ENCODE data around the gene DCAF11.
A peak's percentile ranks its signal among the peaks of the same experiment; 100 is the strongest.

Gene DCAF11

GRCh38 chr14:24141097-24141880 is 26.7 kb downstream of the DCAF11 start, which contains the start of gene EMC9:
Gene EMC9, minus strand, starts transcription at chr14:24141591. Its CDS starts 287 bp downstream, at chr14:24141304.
- peak; percentile 98 for DNase-seq

DNA sequence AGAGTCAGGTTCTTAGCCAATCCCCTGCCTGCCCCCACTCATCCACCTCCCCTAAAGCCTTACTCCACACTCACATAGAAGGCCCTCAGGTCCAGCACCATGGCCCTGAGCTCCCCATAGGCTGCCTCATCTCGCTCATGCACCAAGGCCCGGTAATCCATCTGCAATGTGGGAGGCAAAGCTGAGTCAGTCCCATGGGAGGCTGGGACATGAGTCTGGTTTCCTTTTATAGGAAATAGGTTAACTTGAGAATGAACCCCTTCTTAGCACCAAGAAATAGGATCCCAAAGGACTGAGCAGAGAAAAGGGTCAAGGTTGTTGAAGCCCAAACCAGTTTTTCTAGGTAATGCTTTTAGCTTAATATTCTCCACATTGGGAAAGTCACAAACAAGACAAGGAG is 28.9 kb downstream of the DCAF11 start:
- DNase-seq, result no peak

DNA sequence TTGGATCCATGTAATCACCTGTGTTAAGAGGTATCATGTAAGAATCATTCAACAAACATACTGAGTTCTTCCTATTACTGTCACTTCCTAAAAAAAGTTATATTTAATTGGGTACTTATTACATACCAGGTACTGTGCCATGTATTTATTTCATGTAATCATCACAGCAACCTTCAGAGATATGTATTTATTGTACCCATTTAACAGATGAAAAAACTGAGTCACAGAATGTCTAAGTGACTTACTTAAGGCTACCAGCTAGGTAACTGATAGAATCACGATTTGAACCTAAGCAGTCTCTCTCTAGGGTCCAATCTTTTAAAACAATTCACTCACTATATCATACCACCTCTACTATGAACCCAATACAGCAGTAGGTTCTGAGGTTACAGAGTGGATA is 29.9 kb downstream of the DCAF11 start:
- DNase-seq, result no peak

DNA sequence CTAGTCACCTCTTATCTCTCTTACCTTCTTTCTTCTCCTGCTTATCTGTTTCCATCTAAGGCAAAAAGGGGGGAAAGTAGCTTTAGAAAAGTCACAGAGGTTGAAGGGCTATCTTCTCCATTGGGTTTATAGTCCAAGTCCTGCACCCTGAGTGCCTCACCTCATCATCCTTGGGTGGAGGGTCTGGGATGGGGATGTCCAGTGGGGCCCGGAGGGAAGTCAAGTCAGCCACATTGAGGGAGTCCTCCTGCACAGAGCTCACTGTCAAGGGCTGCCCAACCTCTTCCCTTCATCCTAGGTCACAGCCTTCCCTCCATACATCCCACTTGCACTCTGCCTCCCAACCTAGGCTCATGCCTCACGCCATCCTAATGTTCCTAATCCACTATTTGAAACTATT is 30.6 kb downstream of the DCAF11 start:
- no peak for DNase-seq

GRCh38 chr14:24145690-24146452 is 31.3 kb downstream of the DCAF11 start:
- DNase-seq, result no peak

GRCh38 chr14:24146453-24146977 is 31.9 kb downstream of the DCAF11 start, which contains the start of gene PSME2:
Gene PSME2, minus strand, starts transcription at chr14:24146610. Its CDS starts 29 bp downstream, at chr14:24146581.
- DNase-seq, result peak; percentile 97

GRCh38 chr14:24146978-24147760 is 32.6 kb downstream of the DCAF11 start, which contains the start of gene RNF31:
Gene RNF31, plus strand, starts transcription at chr14:24147498. Its CDS starts 201 bp downstream, at chr14:24147699.
- DNase-seq, result peak; percentile 97

DNA sequence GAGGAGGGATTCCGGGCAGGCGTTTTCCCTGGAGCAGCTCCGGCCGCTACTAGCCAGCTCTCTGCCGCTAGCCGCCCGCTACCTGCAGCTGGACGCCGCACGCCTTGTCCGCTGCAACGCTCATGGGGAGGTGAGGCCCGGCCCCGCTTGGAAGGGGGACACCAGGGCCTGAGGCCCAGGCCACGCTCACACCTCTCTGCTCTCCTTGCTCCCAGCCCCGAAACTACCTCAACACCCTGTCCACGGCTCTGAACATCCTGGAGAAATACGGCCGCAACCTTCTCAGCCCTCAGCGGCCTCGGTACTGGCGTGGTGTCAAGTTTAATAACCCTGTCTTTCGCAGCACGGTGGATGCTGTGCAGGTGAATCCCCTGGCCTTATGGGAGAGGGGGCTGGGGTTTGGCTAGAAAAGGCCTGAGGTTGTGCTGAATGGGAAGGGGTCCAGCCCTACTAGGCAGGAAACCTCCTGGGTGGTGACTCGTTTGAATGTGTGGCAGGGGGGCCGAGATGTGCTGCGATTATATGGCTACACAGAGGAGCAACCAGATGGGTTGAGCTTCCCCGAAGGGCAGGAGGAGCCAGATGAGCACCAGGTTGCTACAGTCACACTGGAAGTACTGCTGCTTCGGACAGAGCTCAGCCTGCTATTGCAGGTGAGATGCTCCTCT is 33.3 kb downstream of the DCAF11 start:
- DNase-seq, result no peak

GRCh38 chr14:24149302-24149969 is 34.9 kb downstream of the DCAF11 start:
- DNase-seq, result no peak

GRCh38 chr14:24150061-24150460 is 35.5 kb downstream of the DCAF11 start:
- DNase-seq, result no peak

DNA sequence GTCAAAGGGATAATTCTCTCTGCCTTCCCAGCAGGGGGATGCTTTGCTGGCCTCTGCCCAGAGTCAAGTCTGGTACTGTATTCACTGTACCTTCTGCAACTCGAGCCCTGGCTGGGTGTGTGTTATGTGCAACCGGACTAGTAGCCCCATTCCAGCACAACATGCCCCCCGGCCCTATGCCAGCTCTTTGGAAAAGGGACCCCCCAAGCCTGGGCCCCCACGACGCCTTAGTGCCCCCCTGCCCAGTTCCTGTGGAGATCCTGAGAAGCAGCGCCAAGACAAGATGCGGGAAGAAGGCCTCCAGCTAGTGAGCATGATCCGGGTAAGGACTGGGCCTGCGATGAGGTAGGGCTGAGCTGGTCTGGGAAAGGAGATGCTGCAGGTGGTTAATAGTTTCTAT is 36.0 kb downstream of the DCAF11 start:
- DNase-seq, result no peak

DNA sequence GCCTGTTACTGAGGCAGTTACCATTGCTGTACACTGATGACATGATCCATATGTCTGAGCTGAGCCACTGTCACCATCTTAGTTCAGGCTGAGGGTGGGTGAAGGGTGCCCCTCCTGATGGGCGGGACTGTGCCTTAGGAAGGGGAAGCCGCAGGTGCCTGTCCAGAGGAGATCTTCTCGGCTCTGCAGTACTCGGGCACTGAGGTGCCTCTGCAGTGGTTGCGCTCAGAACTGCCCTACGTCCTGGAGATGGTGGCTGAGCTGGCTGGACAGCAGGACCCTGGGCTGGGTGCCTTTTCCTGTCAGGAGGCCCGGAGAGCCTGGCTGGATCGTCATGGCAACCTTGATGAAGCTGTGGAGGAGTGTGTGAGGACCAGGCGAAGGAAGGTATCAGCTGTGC is 36.4 kb downstream of the DCAF11 start:
- no peak for DNase-seq

DNA sequence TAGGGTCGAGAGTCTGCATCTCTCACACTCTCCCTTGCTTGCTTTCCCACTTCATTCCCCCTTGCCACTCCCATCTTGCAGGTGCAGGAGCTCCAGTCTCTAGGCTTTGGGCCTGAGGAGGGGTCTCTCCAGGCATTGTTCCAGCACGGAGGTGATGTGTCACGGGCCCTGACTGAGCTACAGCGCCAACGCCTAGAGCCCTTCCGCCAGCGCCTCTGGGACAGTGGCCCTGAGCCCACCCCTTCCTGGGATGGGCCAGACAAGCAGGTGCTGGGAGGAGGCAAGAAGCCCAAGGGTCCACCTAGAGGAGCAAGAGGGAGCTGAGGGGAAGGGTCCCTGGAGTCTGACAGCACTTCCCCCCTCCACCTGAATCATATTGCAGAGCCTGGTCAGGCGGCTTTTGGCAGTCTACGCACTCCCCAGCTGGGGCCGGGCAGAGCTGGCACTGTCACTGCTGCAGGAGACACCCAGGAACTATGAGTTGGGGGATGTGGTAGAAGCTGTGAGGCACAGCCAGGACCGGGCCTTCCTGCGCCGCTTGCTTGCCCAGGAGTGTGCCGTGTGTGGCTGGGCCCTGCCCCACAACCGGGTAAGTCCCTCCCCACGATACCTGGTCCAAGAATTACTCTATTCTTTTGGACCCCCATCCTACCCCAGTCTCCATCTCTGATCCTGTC is 37.0 kb downstream of the DCAF11 start:
- DNase-seq, result no peak

DNA sequence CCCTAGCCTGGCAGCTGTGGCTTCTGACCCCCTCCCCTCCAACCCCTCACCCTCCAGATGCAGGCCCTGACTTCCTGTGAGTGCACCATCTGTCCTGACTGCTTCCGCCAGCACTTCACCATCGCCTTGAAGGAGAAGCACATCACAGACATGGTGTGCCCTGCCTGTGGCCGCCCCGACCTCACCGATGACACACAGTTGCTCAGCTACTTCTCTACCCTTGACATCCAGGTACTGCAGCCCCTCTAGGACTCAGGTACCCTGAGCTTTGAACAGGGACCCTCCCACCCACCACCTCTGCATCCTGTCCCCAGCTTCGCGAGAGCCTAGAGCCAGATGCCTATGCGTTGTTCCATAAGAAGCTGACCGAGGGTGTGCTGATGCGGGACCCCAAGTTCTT is 40.5 kb downstream of the DCAF11 start:
- no peak for DNase-seq

DNA sequence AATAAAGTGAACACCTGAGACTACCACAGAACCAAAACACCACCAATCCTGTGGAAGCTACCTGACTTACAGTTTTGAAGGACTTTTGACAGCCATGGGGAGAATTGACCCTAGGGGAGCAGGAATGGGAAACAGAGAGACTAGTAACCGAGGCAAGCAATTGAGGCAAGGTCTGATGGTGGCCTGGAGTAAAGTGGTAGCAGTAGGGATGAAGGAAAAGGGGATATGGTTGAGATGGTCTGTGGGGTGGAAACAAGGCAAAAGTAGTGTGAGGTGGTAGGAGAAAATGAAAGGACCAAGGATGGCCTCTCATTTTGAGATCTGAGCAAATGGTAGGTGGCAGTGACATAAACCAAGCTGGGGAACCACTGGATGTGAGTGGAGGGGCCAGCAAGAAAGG is 42.3 kb downstream of the DCAF11 start:
- DNase-seq, result no peak

GRCh38 chr14:24157331-24157730 is 42.8 kb downstream of the DCAF11 start:
- DNase-seq, result no peak

- DNase-seq, result no peak
Observed at GRCh38 chr14:24159777-24160498, 45.4 kb downstream of the DCAF11 start.

DNA sequence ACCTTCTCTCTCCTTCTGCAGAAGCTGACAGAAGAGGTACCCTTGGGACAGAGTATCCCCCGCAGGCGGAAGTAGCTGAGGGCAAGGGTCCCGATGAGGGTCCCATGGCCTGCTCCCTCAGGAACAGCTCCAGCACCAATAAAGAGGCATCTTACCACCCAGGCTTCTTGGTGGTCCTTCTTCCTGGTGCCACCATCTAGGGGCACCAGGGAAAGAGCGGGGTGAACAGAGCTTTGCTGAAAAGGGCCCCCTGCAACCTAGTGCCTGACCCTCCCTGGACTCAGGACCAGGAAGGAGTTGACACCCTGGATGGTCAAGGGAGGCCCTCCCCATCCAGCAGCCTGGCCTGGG is 45.9 kb downstream of the DCAF11 start:
- no peak for DNase-seq

DNA sequence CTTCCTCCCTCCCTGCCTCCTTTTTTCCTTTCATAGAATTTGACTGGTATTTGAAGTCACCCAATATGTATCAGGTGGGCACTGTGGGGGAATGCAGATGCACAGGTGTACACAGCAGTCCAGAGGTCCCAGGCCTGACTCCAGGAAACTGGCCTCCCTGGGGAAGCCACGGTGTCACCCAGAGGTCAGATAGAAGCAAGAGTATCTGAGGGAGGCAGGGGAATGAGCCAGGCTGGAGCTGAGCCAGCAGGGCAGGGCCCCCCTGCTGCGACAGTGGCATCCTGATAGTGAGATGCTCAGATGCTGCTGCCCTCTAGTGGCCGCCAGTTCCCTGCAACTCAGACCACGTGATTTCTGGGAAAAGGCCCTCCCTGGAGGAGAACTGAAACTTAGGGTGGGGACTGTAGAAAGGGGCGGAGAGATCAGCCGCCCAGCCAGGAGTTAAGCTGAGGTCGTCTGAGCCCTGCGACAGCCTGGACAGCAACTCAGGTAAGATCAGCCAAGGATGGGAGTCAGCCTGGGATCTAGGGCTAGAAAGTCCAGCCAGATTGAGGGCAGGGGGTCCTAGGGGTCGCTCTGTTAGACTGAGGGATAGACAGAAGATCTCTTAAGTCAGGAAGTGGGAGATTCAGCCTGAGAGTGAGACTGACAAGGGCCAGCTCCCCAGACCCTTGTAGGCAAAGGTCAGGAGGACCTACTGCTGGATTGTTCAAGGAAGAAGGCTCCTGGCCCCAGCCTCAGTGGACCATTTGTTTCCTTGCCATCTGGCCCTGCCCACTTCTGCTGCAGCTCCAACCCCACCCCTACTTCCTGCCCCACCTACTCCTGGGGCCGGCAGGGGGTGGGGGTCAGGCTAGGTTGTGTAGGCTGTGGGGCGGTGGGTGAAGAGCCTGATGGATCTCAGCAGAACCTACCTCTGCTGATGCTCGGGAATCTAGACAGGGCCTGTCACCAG is 46.5 kb downstream of the DCAF11 start, which contains the start of gene IRF9:
IRF9 (plus strand) TSS at position 416 of the 955 bp plus-strand sequence. CDS start 880 bp downstream, outside the sequence.
- DNase-seq, result peak; percentile 94

Data from GDM1 (cell line).